Effector memory CD4-positive, alpha-beta T cell (primary cell): Measurements from ENCODE around the gene SYNDIG1.

ENCODE experiments used
- DNase-seq, 3 donors: peaks; one replicate each; pipeline ENCODE4 v3.0.0-alpha.2; 2020
- H3K27ac ChIP-seq: 2 replicates; pipeline ENCODE4 v1.7.0; 2013; ENCODE audit warnings: mild to moderate bottlenecking, low read length, moderate library complexity; ENCODE audit not compliant: insufficient read depth, poor library complexity, severe bottlenecking
- H3K27me3 ChIP-seq: replicated peaks from 2 replicates; pipeline ENCODE4 v1.7.0; 2013; ENCODE audit warnings: mild to moderate bottlenecking, low read length; ENCODE audit not compliant: insufficient read depth, control insufficient read depth, poor library complexity, severe bottlenecking
- H3K36me3 ChIP-seq: 2 replicates; pipeline ENCODE4 v1.7.0; 2013; ENCODE audit warnings: mild to moderate bottlenecking, low read length, moderate library complexity; ENCODE audit not compliant: control insufficient read depth, insufficient read depth
- H3K4me1 ChIP-seq: 2 replicates; pipeline ENCODE4 v1.7.0; 2013; ENCODE audit warnings: low read length, mild to moderate bottlenecking; ENCODE audit not compliant: control insufficient read depth, insufficient read depth, poor library complexity, severe bottlenecking
- H3K4me3 ChIP-seq: 2 replicates; pipeline ENCODE4 v1.7.0; 2013; ENCODE audit warnings: low read length, low read depth, mild to moderate bottlenecking; ENCODE audit not compliant: insufficient read depth, poor library complexity, severe bottlenecking
- H3K9me3 ChIP-seq: 2 replicates; pipeline ENCODE4 v1.7.0; 2013; ENCODE audit warnings: mild to moderate bottlenecking, low read length, moderate library complexity; ENCODE audit not compliant: control insufficient read depth

The SYNDIG1 gene

DNA sequence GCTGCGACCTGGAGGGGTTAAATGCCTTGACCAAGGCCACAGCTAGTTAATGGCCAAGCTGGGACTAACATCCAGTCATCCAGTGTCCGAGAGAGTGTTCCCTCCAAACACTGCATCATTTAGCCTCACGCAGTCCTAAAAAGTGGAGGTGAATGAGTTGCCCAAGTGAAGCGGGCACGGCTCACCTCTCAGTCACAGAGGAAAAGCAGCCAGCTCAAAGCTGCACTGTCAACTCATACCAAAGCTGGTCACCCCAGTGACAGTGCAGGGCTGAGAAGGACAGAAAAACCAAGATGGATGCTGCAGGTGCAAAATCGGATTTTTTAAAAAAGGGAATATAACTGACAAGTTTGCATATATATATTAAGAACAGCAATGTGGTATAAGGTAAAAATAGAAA, 168.5 kb downstream of the SYNDIG1 start:
- no peaks in the 10 kb centered on the region for H3K36me3 ChIP-seq
- H3K4me1 ChIP-seq: no peaks in the 10 kb centered on the region
- DNase-seq: no peak
- H3K9me3 ChIP-seq: no peaks in the 10 kb centered on the region
- H3K4me3 ChIP-seq: no peak overlapping the region
- no peaks in the 10 kb centered on the region for H3K27me3 ChIP-seq
- no peak overlapping the region for H3K27ac ChIP-seq

DNA sequence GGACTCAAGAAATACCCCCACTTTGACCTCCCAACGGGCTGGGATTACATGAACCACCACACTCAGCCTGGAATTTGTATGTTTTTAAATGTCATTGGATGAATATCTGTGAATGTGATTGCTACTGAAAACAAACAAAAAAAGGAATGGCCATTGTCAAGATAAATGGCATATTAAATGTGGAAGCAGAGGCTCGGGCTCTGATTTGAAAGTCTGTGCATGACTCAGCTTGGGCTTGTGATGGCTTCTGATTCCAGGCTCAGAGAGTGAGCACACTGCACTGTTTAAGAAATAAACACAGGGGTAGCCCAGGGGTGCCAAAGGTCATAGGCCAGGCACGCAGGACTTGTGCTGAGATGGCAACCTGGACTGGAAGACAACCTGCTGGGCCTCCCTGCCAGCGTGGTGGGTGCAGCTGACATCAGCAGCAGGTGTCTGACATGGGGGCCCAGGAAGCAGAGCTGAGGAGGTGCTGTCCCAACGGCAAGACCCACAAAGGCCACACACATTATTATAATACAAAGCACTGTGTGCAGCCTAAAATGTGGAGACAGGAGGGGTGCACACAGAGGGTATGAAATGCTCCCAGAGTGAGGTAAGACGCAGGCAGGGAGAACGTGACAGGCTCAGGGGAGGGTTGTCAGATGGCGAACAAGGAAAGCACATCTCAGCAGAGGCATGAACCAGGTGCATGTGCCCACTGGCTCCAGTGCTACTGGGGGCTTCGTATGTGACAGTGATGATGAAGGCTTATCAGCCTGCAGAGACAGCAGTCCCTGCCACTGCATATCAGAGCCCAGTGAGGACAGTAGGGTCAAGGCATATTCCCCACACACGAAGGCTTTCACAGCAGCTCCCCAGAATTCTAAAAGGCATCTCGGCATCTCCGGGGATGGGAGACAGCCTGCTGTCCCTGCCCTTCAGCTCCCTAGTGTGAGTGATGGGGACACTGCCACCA, 169.4 kb downstream of the SYNDIG1 start:
- Histone ChIP-seq H3K27me3 (no peaks in the 10 kb centered on the region), H3K36me3 (no peaks in the 10 kb centered on the region), H3K9me3 (no peaks in the 10 kb centered on the region), H3K27ac (no peak overlapping the region), H3K4me1 (no peaks in the 10 kb centered on the region), H3K4me3 (no peak overlapping the region)
- DNase-seq: no peak

GRCh38 chr20:24640276-24640675, 170.8 kb downstream of the SYNDIG1 start:
- no peaks in the 10 kb centered on the region for H3K36me3 ChIP-seq
- H3K9me3 ChIP-seq: no peaks in the 10 kb centered on the region
- H3K27ac ChIP-seq: no peak overlapping the region
- no peaks in the 10 kb centered on the region for H3K4me1 ChIP-seq
- no peaks in the 10 kb centered on the region for H3K27me3 ChIP-seq
- H3K4me3 ChIP-seq: no peak overlapping the region
- DNase-seq: no peak

- Histone ChIP-seq H3K36me3 (no peaks in the 10 kb centered on the region), H3K9me3 (no peaks in the 10 kb centered on the region)
Measured at GRCh38 chr20:24640686-24641085, 171.3 kb downstream of the SYNDIG1 start.

GRCh38 chr20:24643731-24644626, 174.6 kb downstream of the SYNDIG1 start:
- DNase-seq: no peak
- Histone ChIP-seq H3K9me3 (no peaks in the 10 kb centered on the region), H3K4me1 (no peaks in the 10 kb centered on the region), H3K4me3 (no peak overlapping the region), H3K36me3 (no peaks in the 10 kb centered on the region), H3K27me3 (no peaks in the 10 kb centered on the region), H3K27ac (no peak overlapping the region)

More at GRCh38 chr20:24640686-24641085, 171.3 kb downstream of the SYNDIG1 start:
- Histone ChIP-seq H3K27ac (no peak overlapping the region), H3K4me1 (no peaks in the 10 kb centered on the region), H3K4me3 (no peak overlapping the region), H3K27me3 (no peaks in the 10 kb centered on the region)
- DNase-seq: no peak

DNA sequence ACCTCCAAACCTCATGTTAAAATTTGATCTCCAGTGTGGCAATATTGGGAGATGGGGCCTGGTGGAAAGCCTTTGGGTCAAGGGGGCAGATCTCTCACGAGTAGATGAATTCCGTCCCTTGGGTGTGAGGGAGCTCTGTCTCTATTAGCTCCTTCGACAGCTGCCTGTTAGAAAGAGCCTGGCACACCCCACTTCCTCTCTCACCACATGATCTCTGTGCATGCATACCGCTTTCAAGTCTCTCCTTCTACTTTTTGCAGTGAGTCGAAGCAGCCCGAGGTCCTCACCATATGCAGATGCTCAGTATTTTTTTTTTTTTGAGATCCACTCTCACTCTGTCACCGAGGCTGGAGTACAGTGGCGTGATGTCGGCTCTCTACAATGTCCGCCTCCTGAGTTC, 176.9 kb downstream of the SYNDIG1 start:
- DNase-seq: no peak
- Histone ChIP-seq H3K36me3 (no peaks in the 10 kb centered on the region), H3K9me3 (no peaks in the 10 kb centered on the region), H3K27me3 (no peaks in the 10 kb centered on the region), H3K27ac (no peak overlapping the region), H3K4me1 (no peaks in the 10 kb centered on the region), H3K4me3 (no peak overlapping the region)

- Histone ChIP-seq H3K4me1 (no peaks in the 10 kb centered on the region), H3K27ac (no peak overlapping the region), H3K36me3 (no peaks in the 10 kb centered on the region), H3K9me3 (no peaks in the 10 kb centered on the region), H3K27me3 (no peaks in the 10 kb centered on the region), H3K4me3 (no peak overlapping the region)
- DNase-seq: no peak
Measured at GRCh38 chr20:24647713-24648112, 178.3 kb downstream of the SYNDIG1 start.

DNA sequence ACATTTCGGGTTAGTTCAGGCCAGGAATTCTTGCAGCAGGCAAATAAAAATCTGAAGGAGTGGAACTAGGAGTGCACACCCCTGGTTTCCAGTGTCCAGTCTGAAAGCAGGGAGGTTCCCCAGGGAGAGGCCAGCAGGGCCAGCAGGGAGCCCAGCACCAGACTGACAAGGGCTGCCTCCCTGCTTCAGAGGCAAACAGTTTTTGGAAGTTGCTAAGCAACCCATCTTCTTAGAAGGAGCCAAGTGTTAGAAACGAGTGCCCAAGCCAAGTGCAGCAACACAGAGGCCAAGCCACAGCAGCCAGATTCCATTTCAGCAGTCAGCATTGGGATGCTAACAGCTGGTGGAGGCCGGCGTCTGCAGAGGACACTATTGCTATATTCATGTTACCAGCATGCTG, 179.1 kb downstream of the SYNDIG1 start:
- DNase-seq: no peak

DNA sequence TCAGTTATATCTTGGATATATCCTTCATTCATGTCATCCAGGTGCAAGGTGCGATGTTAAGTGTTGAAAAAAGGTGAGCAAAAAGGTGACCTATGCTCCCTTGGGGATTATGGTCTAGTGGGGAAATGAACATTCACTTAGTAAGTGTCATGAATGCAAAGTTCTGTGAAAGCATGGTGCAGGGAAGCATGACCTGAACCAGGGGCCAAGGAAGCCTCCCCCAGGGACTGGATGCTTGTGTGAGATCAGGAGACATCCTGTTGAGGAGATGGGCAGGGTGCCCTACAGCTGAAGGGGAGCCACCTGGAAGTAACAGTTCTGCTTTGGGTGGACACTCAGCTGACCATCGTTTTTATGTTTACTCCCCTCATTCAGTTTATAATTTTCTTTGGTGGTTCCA, 179.5 kb downstream of the SYNDIG1 start:
- no peaks in the 10 kb centered on the region for H3K4me1 ChIP-seq
- H3K27ac ChIP-seq: no peak overlapping the region
- H3K4me3 ChIP-seq: no peak overlapping the region
- H3K9me3 ChIP-seq: no peaks in the 10 kb centered on the region
- no peaks in the 10 kb centered on the region for H3K27me3 ChIP-seq
- no peaks in the 10 kb centered on the region for H3K36me3 ChIP-seq
- DNase-seq: no peak

More for the DNA sequence above, 179.1 kb downstream of the SYNDIG1 start:
- Histone ChIP-seq H3K27me3 (no peaks in the 10 kb centered on the region), H3K27ac (no peak overlapping the region), H3K36me3 (no peaks in the 10 kb centered on the region), H3K4me1 (no peaks in the 10 kb centered on the region), H3K9me3 (no peaks in the 10 kb centered on the region), H3K4me3 (no peak overlapping the region)
